T-cell (primary cell): ENCODE measurements around the gene OLIG1. TPM values are rescaled to one million over a fixed set of nuclear protein-coding genes. Genes with fewer than 3 reads are reported as not detected.
A peak's percentile ranks its signal among the peaks of the same experiment; 100 is the strongest.

Experiments
- ATAC-seq, 4 experiments: fragments of 200-7000 bp in 3 of 4; fragments of 150-1000 bp in 1 of 4; cut with Tn5 transposase; replicated peaks in 1 of 4; 1 replicate in 3 of 4; 2 replicates in 1 of 4; pipeline ENCODE4 v1.10.0; 2021; ENCODE audit warnings: moderate library complexity in 3 of 4, mild to moderate bottlenecking in 2 of 4, moderate number of reproducible peaks in 1 of 4
- CTCF ChIA-PET, 2 donors: fragments of 300-600 bp; sonication (Branson Sonifier 250); formaldehyde crosslinking; loops; one replicate each; lab custom pipeline; 2022; ENCODE audit warnings: antibody characterized with exemption in 2 of 2; lab: Charles Lee
- POLR2A ChIA-PET, 2 donors: fragments of 300-600 bp; sonication (Branson Sonifier 250); formaldehyde crosslinking; loops; one replicate each; lab custom pipeline; 2022; ENCODE audit warnings: antibody characterized with exemption in 2 of 2; lab: Charles Lee
- DNase-seq, 35 experiments: peaks; one replicate each; pipeline versions ENCODE4 v3.0.0 to v3.0.0-alpha.2; 2013 to 2023
- H3K27ac ChIP-seq: one replicate; pipeline ENCODE4 v1.5.1; 2013; ENCODE audit warnings: low read length
- H3K27me3 ChIP-seq, 2 experiments: replicated peaks in 1 of 2; 1 replicate in 1 of 2; 2 replicates in 1 of 2; pipeline versions ENCODE4 v1.6.1 to v1.7.0; 2013; ENCODE audit warnings: low read length in 1 of 2, mixed read lengths in 1 of 2; ENCODE audit not compliant: control insufficient read depth in 2 of 2, insufficient read depth in 2 of 2; ENCODE audit errors: extremely low read depth in 1 of 2
- H3K36me3 ChIP-seq, 2 donors: 1 replicate in 1 of 2; 2 replicates in 1 of 2; pipeline versions ENCODE4 v1.6.1 to v1.7.0; 2013; ENCODE audit warnings: low read length in 1 of 2; ENCODE audit not compliant: control insufficient read depth in 2 of 2, insufficient read depth in 1 of 2; ENCODE audit errors: extremely low read depth in 1 of 2
- H3K4me1 ChIP-seq, 2 experiments: 1 replicate in 1 of 2; 2 replicates in 1 of 2; pipeline versions ENCODE4 v1.6.1 to v1.7.0; 2013; ENCODE audit warnings: low read length in 2 of 2, mixed read lengths in 1 of 2; ENCODE audit not compliant: insufficient read depth in 2 of 2, control insufficient read depth in 1 of 2; ENCODE audit errors: extremely low read depth in 1 of 2
- H3K4me3 ChIP-seq, 2 donors: 1 replicate in 1 of 2; 2 replicates in 1 of 2; pipeline versions ENCODE4 v1.5.1 to v1.7.0; 2013; ENCODE audit warnings: mild to moderate bottlenecking in 2 of 2, low read length in 1 of 2, moderate library complexity in 1 of 2; ENCODE audit not compliant: control insufficient read depth in 1 of 2; ENCODE audit errors: extremely low read depth in 1 of 2
- H3K9me3 ChIP-seq: 2 replicates; pipeline ENCODE4 v1.7.0; 2013
- H3K27ac Mint-ChIP-seq, 2 donors: one replicate each; pipeline ENCODE4 v1.8.0; 2020 to 2021; ENCODE audit warnings: mild to moderate bottlenecking in 2 of 2, mixed read lengths in 2 of 2
- H3K27me3 Mint-ChIP-seq, 2 donors: one replicate each; pipeline ENCODE4 v1.8.0; 2021 to 2022; ENCODE audit warnings: mixed read lengths in 2 of 2
- H3K36me3 Mint-ChIP-seq: one replicate; pipeline ENCODE4 v1.8.0; 2021; ENCODE audit warnings: mixed read lengths
- H3K4me1 Mint-ChIP-seq, 3 donors: one replicate each; pipeline ENCODE4 v1.8.0; 2020 to 2022; ENCODE audit warnings: mixed read lengths in 3 of 3, mild to moderate bottlenecking in 1 of 3
- H3K4me3 Mint-ChIP-seq, 3 donors: one replicate each; pipeline ENCODE4 v1.8.0; 2020 to 2022; ENCODE audit warnings: mild to moderate bottlenecking in 3 of 3, mixed read lengths in 3 of 3, moderate library complexity in 3 of 3
- H3K9me3 Mint-ChIP-seq, 3 donors: one replicate each; pipeline ENCODE4 v1.8.0; 2020 to 2022; ENCODE audit warnings: mixed read lengths in 3 of 3
- WGBS: methylation state at CpG from one replicate; pipeline ENCODE4 v1.1.5; 2013; ENCODE audit warnings: missing lambda C conversion rate; ENCODE audit not compliant: insufficient coverage; 5-methylcytosine and 5-hydroxymethylcytosine counted together
- total RNA-seq, 35 experiments: library from RNA in 6 of 35; stranded (reverse) in 6 of 35; fragments of 120-200 nt in 1 of 35; gene quantifications; one replicate each; pipeline versions ENCODE4 v1.2.1 to v1.2.4 and lab custom pipeline; 2013 to 2026

Gene OLIG1
- total RNA-seq, 5 donors from 2014 or later (not counting 1 experiment from before 2014, with no cell fraction given), result not detected

GRCh38 chr21:33023574-33024200 is 46.3 kb upstream of the OLIG1 start:
- H3K27me3 ChIP-seq, result peaks cover 17 to 92% of the 10 kb centered on the region in 2 experiments
- no peaks in the 10 kb centered on the region for H3K36me3 ChIP-seq
- Mint-ChIP-seq H3K27me3 (peaks cover 61 to 75% of the 10 kb centered on the region in 2 donors), H3K9me3 (no peaks in the 10 kb centered on the region), H3K4me1 (peaks cover 56 to 64% (median 63%) of the 10 kb centered on the region in 3 donors), H3K36me3 (no peaks in the 10 kb centered on the region), H3K4me3 (peak overlapping the region; percentile 25 to 67 (median 34)), H3K27ac (no peak overlapping the region)
- ChIA-PET POLR2A (no interaction called here), CTCF (no interaction called here)
- H3K27ac ChIP-seq, result no peak overlapping the region
- H3K9me3 ChIP-seq, result no peaks in the 10 kb centered on the region
- H3K4me3 ChIP-seq, result peak overlapping the region in 1 of 2 donors; percentile 35
- ATAC-seq (no peak), DNase-seq (no peak)
- H3K4me1 ChIP-seq, result peaks cover 4 to 77% of the 10 kb centered on the region in 2 experiments
- WGBS, result 5% methylated on average over 38 of the region's 49 CpGs

- H3K36me3 ChIP-seq, result no peaks in the 10 kb centered on the region
- H3K27me3 ChIP-seq, result peaks cover 23 to 94% of the 10 kb centered on the region in 2 experiments
- ChIA-PET POLR2A (no interaction called here), CTCF (no interaction called here)
- DNase-seq, result peak in 1 of 35 experiments; percentile 26
- peaks cover 56 to 63% (median 63%) of the 10 kb centered on the region in 3 donors for H3K4me1 Mint-ChIP-seq
- peaks cover 54 to 75% of the 10 kb centered on the region in 2 donors for H3K27me3 Mint-ChIP-seq
- H3K27ac ChIP-seq, result no peak overlapping the region
- H3K27ac Mint-ChIP-seq, result peak overlapping the region in 1 of 2 donors; percentile 71
- WGBS, result 10% methylated on average over 25 of the region's 40 CpGs
- H3K36me3 Mint-ChIP-seq, result no peaks in the 10 kb centered on the region
- H3K4me3 Mint-ChIP-seq, result peak overlapping the region; percentile 25 to 67 (median 34)
- no peak overlapping the region for H3K4me3 ChIP-seq
- no peak for ATAC-seq
- no peaks in the 10 kb centered on the region for H3K9me3 ChIP-seq
- peaks cover 11 to 81% of the 10 kb centered on the region in 2 experiments for H3K4me1 ChIP-seq
- no peaks in the 10 kb centered on the region for H3K9me3 Mint-ChIP-seq
These were observed 45.5 kb upstream of the OLIG1 start for GRCh38 chr21:33024201-33025103.

DNA sequence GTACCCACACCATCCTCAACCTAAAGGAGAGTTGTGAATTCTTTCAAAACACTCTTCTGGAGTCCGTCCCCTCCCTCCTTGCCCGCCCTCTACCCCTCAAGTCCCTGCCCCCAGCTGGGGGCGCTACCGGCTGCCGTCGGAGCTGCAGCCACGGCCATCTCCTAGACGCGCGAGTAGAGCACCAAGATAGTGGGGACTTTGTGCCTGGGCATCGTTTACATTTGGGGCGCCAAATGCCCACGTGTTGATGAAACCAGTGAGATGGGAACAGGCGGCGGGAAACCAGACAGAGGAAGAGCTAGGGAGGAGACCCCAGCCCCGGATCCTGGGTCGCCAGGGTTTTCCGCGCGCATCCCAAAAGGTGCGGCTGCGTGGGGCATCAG is 44.8 kb upstream of the OLIG1 start:
- Histone ChIP-seq H3K36me3 (no peaks in the 10 kb centered on the region), H3K27ac (no peak overlapping the region), H3K9me3 (no peaks in the 10 kb centered on the region), H3K4me1 (peaks cover 12 to 80% of the 10 kb centered on the region in 2 experiments), H3K27me3 (peaks cover 26 to 94% of the 10 kb centered on the region in 2 experiments), H3K4me3 (no peak overlapping the region)
- Mint-ChIP-seq H3K27ac (no peak overlapping the region), H3K9me3 (no peaks in the 10 kb centered on the region), H3K27me3 (peaks cover 58 to 78% of the 10 kb centered on the region in 2 donors), H3K36me3 (no peaks in the 10 kb centered on the region), H3K4me1 (peaks cover 60 to 66% (median 65%) of the 10 kb centered on the region in 3 donors), H3K4me3 (peak overlapping the region in 1 of 3 donors; percentile 67)
- CTCF ChIA-PET, result interaction anchor here (0.6 to 0.7 kb wide), 2 partner anchors 8 to 15 kb away, joined by 3 to 5 read pairs; no protein-coding TSS in a partner anchor
- DNase-seq, result no peak
- POLR2A ChIA-PET, result no interaction called here
- ATAC-seq, result no peak
- WGBS, result 15% methylated on average over 19 of the region's 22 CpGs

GRCh38 chr21:33025489-33026442 is 44.2 kb upstream of the OLIG1 start, which contains the start of gene OLIG2:
Gene OLIG2 (plus strand): TSS chr21:33025935. CDS start chr21:33026863, 928 bp downstream.
- peaks cover 54 to 79% of the 10 kb centered on the region in 2 donors for H3K27me3 Mint-ChIP-seq
- ATAC-seq (no peak), DNase-seq (peak in 1 of 35 experiments; percentile 10)
- peaks cover 26 to 94% of the 10 kb centered on the region in 2 experiments for H3K27me3 ChIP-seq
- H3K4me3 Mint-ChIP-seq, result peak within 1 kb of the TSS; percentile 14 to 67 (median 24)
- H3K4me1 ChIP-seq, result peaks cover 12 to 74% of the 10 kb centered on the region in 2 experiments
- no peaks in the 10 kb centered on the region for H3K9me3 Mint-ChIP-seq
- 8% methylated on average over 43 of the region's 59 CpGs for WGBS
- CTCF ChIA-PET, result interaction anchor here (0.6 to 0.7 kb wide), 2 partner anchors 9 to 16 kb away, joined by 3 to 5 read pairs; no protein-coding TSS in a partner anchor
- H3K4me3 ChIP-seq, result peak within 1 kb of the TSS in 1 of 2 donors; percentile 29
- H3K36me3 ChIP-seq, result no peaks in the 10 kb centered on the region
- H3K9me3 ChIP-seq, result no peaks in the 10 kb centered on the region
- POLR2A ChIA-PET, result no interaction called here
- peaks cover 53 to 60% (median 60%) of the 10 kb centered on the region in 3 donors for H3K4me1 Mint-ChIP-seq
- H3K36me3 Mint-ChIP-seq, result no peaks in the 10 kb centered on the region
- H3K27ac ChIP-seq, result no peak within 1 kb of the TSS
- peak within 1 kb of the TSS in 1 of 2 donors; percentile 46 for H3K27ac Mint-ChIP-seq

GRCh38 chr21:33026443-33026858 is 43.5 kb upstream of the OLIG1 start:
- no peaks in the 10 kb centered on the region for H3K9me3 Mint-ChIP-seq
- ChIA-PET CTCF (no interaction called here), POLR2A (no interaction called here)
- ATAC-seq, result no peak
- H3K27ac Mint-ChIP-seq, result peak overlapping the region in 1 of 2 donors; percentile 46
- H3K4me1 ChIP-seq, result peaks cover 12 to 69% of the 10 kb centered on the region in 2 experiments
- H3K36me3 Mint-ChIP-seq, result no peaks in the 10 kb centered on the region
- WGBS, result 12% methylated on average over 13 of the region's 21 CpGs
- H3K27me3 Mint-ChIP-seq, result peaks cover 54 to 81% of the 10 kb centered on the region in 2 donors
- peak overlapping the region in 1 of 2 donors; percentile 29 for H3K4me3 ChIP-seq
- H3K36me3 ChIP-seq, result no peaks in the 10 kb centered on the region
- no peak overlapping the region for H3K27ac ChIP-seq
- H3K27me3 ChIP-seq, result peaks cover 25 to 94% of the 10 kb centered on the region in 2 experiments
- no peak for DNase-seq
- no peaks in the 10 kb centered on the region for H3K9me3 ChIP-seq
- peaks cover 53 to 58% (median 56%) of the 10 kb centered on the region in 3 donors for H3K4me1 Mint-ChIP-seq
- H3K4me3 Mint-ChIP-seq, result peak overlapping the region in 2 of 3 donors; percentile 14 to 67
